ENCODE data around the gene RNU6-9. TPM values are rescaled to one million over a fixed set of nuclear protein-coding genes. Genes with fewer than 3 reads are reported as not detected.
A peak's percentile ranks its signal among the peaks of the same experiment; 100 is the strongest.

Gene RNU6-9
- total RNA-seq, 1 experiment from 2014 or later = not detected

DNA sequence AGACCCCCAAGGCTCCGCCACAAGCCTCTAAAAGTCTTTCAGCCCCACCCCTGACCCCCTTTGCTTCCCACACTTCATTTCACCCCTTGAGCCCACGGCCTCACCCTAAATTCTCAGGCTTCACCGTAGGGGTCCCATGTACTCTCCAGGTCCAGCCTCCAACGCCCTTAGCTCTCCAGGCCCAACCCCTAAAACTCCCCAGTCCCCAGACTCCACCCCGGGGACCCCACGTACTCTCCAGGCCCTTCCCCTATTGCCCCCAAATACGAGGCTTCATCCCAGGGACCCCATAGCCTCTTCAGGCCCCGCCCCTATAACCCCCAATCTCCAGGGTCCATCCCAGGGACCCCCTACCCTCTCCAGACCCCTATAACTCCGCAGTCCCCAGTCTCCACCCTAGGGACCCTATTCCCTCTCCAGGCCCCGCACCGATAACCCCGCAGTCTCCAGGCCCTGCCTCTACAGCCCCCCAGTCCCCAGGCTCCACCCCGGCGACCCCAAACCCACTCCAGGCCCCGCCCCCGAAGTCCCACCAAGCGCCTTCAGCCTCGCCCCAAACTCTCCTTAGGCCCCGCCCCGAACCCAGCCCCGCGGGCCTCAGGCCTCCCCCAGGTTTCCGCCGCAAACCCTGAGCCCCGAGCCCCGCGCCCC is 916 bp upstream of the RNU6-9 start:
- H3K9me3 ChIP-seq (ENCODE audit: insufficient read depth, low read depth) = no peaks in the 10 kb centered on the region
- peak overlapping the region; percentile 67 for H3K4me2 ChIP-seq
- intact Hi-C loops (cut with micrococcal nuclease; ENCODE audit: unreplicated experiment) = no loop called here
- BruUV-seq (replicated peaks) = no TSS peak
- H3F3A ChIP-seq (ENCODE audit: insufficient read depth, low read depth) = peaks cover 28% of the 10 kb centered on the region
- H3K9me2 ChIP-seq (ENCODE audit: insufficient read depth) = no peaks in the 10 kb centered on the region
- no peak for TF ChIP-seq EZH2 (IDR thresholded peaks at IDR 0.05; ENCODE audit: low read depth)
- H3K79me2 ChIP-seq (ENCODE audit: low read depth) = peaks cover 6% of the 10 kb centered on the region; the same call in 1 of the 2 replicates
- no peak for DNase-seq
- H3K4me3 ChIP-seq = peak overlapping the region; percentile 85
- H3K27ac ChIP-seq = no peak overlapping the region; the same call in 1 of the 2 replicates
- H3K27me3 ChIP-seq (ENCODE audit: insufficient read depth, low read depth) = no peaks in the 10 kb centered on the region
- H4K20me1 ChIP-seq (ENCODE audit: insufficient read depth) = peaks cover 16% of the 10 kb centered on the region; the same call in 1 of the 2 replicates
- no peak overlapping the region for H2AFZ ChIP-seq
- H3K36me3 ChIP-seq (ENCODE audit: low read depth) = 0 out of 2 replicates have a peak, but pooled peaks cover 2% of the 10 kb centered on the region
- CTCF ChIA-PET = no interaction called here
- no peaks in the 10 kb centered on the region for H3K4me1 ChIP-seq (replicated peaks; ENCODE audit: insufficient read depth)
- POLR2A ChIA-PET (ENCODE audit: unreplicated experiment) = no interaction called here

DNA sequence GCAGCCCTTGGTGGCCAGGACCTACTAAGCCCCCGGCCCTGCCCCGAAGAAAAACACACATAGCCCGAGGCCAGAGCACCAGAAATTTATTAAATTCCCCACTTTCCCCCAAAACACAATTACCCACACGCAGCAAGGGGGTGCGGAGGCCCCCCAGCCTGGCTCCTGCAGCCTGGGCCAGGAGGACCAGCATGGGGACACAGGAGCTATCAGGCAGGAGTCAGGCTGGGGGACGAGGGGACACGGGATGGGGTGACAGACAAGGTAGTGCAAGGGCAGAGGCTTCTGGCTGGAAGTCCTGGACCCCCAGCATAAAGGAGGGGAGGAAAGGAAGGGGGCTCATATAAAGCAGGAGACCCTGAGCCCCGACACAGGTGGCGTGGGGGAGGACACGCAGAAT is 3.1 kb downstream of the RNU6-9 start:
- ChIA-PET POLR2A (ENCODE audit: unreplicated experiment) (no interaction called here), CTCF (no interaction called here)
- DNase-seq = no peak
- Histone ChIP-seq H3K27me3 (ENCODE audit: insufficient read depth, low read depth) (no peaks in the 10 kb centered on the region), H3K9me2 (ENCODE audit: insufficient read depth) (no peaks in the 10 kb centered on the region), H3F3A (ENCODE audit: insufficient read depth, low read depth) (peaks cover 10% of the 10 kb centered on the region; the same call in 1 of the 2 replicates), H3K27ac (no peak overlapping the region), H3K79me2 (ENCODE audit: low read depth) (peaks cover 6% of the 10 kb centered on the region; the same call in 1 of the 2 replicates), H3K4me1 (replicated peaks; ENCODE audit: insufficient read depth) (no peaks in the 10 kb centered on the region), H4K20me1 (ENCODE audit: insufficient read depth) (peaks cover 14% of the 10 kb centered on the region; the same call in 1 of the 2 replicates), H3K4me3 (no peak overlapping the region), H3K36me3 (ENCODE audit: low read depth) (no peaks in the 10 kb centered on the region), H3K4me2 (no peak overlapping the region), H2AFZ (no peak overlapping the region), H3K9me3 (ENCODE audit: insufficient read depth, low read depth) (no peaks in the 10 kb centered on the region)
- TF ChIP-seq EZH2 (IDR thresholded peaks at IDR 0.05; ENCODE audit: low read depth) = no peak
- intact Hi-C loops (cut with micrococcal nuclease; ENCODE audit: unreplicated experiment) = no loop called here
- BruUV-seq (replicated peaks) = no TSS peak

DNA sequence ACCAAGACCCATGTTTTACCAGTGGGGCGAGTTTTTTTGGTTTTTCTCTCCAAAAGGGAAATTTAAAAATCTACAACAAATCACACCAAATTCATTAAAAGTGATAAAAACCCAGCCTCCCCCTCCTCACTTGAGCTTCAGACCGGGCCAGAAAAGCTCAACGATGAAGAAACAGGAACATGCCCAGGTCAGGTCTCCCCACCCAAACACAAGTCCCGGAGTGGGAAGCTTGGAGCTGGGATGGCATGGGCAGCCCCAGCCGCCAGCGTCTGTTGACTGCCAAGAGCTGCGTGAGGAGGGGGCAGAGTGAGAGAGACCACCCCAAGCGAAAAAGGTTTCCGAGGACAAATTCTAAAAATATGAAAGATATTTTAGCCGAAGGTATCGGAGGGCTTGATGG is 3.7 kb downstream of the RNU6-9 start:
- Histone ChIP-seq H3K79me2 (ENCODE audit: low read depth) (peaks cover 4% of the 10 kb centered on the region; the same call in 1 of the 2 replicates), H3F3A (ENCODE audit: insufficient read depth, low read depth) (peaks cover 10% of the 10 kb centered on the region; the same call in 1 of the 2 replicates), H3K9me3 (ENCODE audit: insufficient read depth, low read depth) (no peaks in the 10 kb centered on the region), H3K4me2 (no peak overlapping the region), H3K27ac (no peak overlapping the region), H4K20me1 (ENCODE audit: insufficient read depth) (peaks cover 14% of the 10 kb centered on the region; the same call in 1 of the 2 replicates), H3K27me3 (ENCODE audit: insufficient read depth, low read depth) (no peaks in the 10 kb centered on the region), H3K9me2 (ENCODE audit: insufficient read depth) (no peaks in the 10 kb centered on the region), H2AFZ (no peak overlapping the region), H3K4me3 (no peak overlapping the region), H3K36me3 (ENCODE audit: low read depth) (no peaks in the 10 kb centered on the region), H3K4me1 (replicated peaks; ENCODE audit: insufficient read depth) (no peaks in the 10 kb centered on the region)
- TF ChIP-seq EZH2 (IDR thresholded peaks at IDR 0.05; ENCODE audit: low read depth) = no peak
- TF ChIP-seq, protein P1, sequence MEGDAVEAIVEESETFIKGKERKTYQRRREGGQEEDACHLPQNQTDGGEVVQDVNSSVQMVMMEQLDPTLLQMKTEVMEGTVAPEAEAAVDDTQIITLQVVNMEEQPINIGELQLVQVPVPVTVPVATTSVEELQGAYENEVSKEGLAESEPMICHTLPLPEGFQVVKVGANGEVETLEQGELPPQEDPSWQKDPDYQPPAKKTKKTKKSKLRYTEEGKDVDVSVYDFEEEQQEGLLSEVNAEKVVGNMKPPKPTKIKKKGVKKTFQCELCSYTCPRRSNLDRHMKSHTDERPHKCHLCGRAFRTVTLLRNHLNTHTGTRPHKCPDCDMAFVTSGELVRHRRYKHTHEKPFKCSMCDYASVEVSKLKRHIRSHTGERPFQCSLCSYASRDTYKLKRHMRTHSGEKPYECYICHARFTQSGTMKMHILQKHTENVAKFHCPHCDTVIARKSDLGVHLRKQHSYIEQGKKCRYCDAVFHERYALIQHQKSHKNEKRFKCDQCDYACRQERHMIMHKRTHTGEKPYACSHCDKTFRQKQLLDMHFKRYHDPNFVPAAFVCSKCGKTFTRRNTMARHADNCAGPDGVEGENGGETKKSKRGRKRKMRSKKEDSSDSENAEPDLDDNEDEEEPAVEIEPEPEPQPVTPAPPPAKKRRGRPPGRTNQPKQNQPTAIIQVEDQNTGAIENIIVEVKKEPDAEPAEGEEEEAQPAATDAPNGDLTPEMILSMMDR (conservative IDR thresholded peaks at IDR 0.05) = no peak
- no peak for DNase-seq
- intact Hi-C loops (cut with micrococcal nuclease; ENCODE audit: unreplicated experiment) = no loop called here
- no TSS peak for BruUV-seq (replicated peaks)
- ChIA-PET POLR2A (ENCODE audit: unreplicated experiment) (no interaction called here), CTCF (no interaction called here)

DNA sequence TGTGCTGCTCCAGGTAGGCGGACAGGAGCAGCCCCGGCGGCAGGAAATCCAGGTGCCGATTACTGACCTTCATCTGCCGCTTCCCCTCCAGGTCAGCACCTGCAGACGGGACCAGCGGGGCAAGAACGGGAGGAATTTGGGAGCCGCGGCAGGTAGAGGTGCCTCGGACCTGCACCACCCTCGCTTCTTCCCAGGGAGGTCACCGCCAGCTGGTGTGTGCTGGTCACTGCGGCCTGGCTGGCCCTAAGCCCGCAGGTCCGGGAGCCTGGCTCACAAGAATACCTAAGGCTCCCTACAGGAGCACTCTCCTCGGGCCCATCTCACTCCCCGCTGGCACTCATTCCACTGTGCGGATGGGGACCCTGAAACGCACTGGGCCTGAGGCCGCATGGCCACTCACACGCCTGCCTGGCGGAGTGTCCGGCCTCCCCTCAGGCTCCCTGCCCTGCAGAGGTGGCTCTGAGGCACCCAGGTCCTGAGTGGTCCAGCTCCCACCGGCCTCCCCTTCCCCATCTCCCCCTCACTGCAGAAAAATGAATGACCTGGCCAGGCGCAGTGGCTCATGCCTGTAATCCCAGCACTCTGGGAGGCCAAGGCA is 4.3 kb downstream of the RNU6-9 start:
- Histone ChIP-seq H3K9me3 (ENCODE audit: insufficient read depth, low read depth) (no peaks in the 10 kb centered on the region), H3K27ac (no peak overlapping the region), H3K4me2 (no peak overlapping the region), H3K36me3 (ENCODE audit: low read depth) (no peaks in the 10 kb centered on the region), H3K79me2 (ENCODE audit: low read depth) (no peaks in the 10 kb centered on the region), H4K20me1 (ENCODE audit: insufficient read depth) (peaks cover 16% of the 10 kb centered on the region; the same call in 1 of the 2 replicates), H3K4me1 (replicated peaks; ENCODE audit: insufficient read depth) (no peaks in the 10 kb centered on the region), H2AFZ (no peak overlapping the region), H3K4me3 (no peak overlapping the region), H3F3A (ENCODE audit: insufficient read depth, low read depth) (peaks cover 10% of the 10 kb centered on the region; the same call in 1 of the 2 replicates), H3K9me2 (ENCODE audit: insufficient read depth) (no peaks in the 10 kb centered on the region), H3K27me3 (ENCODE audit: insufficient read depth, low read depth) (no peaks in the 10 kb centered on the region)
- BruUV-seq (replicated peaks) = no TSS peak
- TF ChIP-seq EZH2 (IDR thresholded peaks at IDR 0.05; ENCODE audit: low read depth) = no peak
- TF ChIP-seq, protein P1 (conservative IDR thresholded peaks at IDR 0.05) = peak; percentile 22; the same call in 1 of the 2 replicates
- intact Hi-C loops (cut with micrococcal nuclease; ENCODE audit: unreplicated experiment) = no loop called here
- CTCF ChIA-PET = interaction anchor here (0.5 kb wide), 1 partner anchor 9 kb away, joined by 9 read pairs; no protein-coding TSS in a partner anchor
- POLR2A ChIA-PET (ENCODE audit: unreplicated experiment) = no interaction called here
- DNase-seq = no peak
